Measurements from ENCODE around the gene PRKAA1.
"Not testable (repeated sequence)": the region's sequence is repeated elsewhere in the genome, so short reads cannot be mapped to it uniquely, and the experiment has no call there.

The PRKAA1 gene

GRCh38 chr5:40720069-40720468 is 78.1 kb downstream of the PRKAA1 start:
- DNase-seq, result no peak

- DNase-seq, result no peak
Observed at GRCh38 chr5:40717281-40717680, 80.9 kb downstream of the PRKAA1 start.

DNA sequence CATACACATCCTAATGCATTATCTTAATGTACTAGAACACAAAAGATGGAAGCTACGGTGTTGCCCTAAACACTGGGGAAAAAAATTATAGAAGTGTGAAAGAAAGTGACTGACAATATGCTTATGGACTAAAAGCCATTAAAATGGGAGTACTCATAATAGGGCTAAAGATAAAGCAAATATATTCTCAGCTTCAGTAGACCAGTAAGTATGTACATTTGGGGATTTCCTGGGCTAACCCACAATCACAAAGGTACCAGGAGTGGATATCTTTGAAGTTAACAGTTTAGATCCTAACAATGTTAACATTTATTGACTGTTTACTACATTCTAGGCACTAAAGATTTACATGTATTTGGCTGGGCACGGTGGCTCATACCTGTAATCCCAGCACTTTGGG is 81.6 kb downstream of the PRKAA1 start:
- no peak for DNase-seq

DNA sequence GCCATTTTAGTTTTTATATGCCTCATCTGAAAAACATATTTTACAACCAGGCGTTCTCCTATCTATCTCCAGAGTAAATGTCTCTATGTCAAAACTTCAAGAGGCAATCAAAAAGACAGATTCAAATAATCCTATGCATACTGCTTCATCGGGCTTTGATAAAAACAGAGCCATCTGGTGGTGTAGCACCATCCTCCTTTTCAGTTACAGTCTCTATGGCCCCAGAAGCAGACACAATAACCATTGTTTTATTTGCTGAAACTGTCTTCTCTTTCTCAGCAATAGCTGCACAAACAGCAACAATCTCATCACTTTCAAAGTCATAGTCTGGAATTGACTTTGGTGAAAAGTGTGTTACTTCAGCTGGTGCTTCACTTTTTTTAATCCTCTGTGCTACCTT is 82.2 kb downstream of the PRKAA1 start:
- peak in 1 of 2 donors; percentile 27 for DNase-seq

GRCh38 chr5:40714001-40714400 is 84.2 kb downstream of the PRKAA1 start:
- DNase-seq, result no peak

DNA sequence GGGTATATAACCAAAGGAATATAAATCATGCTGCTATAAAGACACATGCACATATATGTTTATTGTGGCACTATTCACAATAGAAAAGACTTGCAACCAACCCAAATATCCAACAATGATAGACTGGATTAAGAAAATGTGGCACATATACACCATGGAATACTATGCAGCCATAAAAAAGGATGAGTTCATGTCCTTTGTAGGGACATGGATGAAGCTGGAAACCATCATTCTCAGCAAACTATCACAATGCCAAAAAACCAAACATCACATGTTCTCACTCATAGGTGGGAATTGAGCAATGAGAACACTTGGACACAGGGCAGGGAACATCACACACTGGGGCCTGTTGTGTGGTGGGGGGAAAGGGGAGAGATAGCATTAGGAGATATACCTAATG is 87.6 kb downstream of the PRKAA1 start:
- not testable (repeated sequence) for DNase-seq

Data from CD4-positive, alpha-beta T cell treated with Interferon alpha-2 for 1 hour (primary cell).